ENCODE data around the gene SRSF2. TPM values are rescaled to one million over a fixed set of nuclear protein-coding genes. Genes with fewer than 3 reads are reported as not detected.
A peak's percentile ranks its signal among the peaks of the same experiment; 100 is the strongest.
"Not testable (repeated sequence)": the region's sequence is repeated elsewhere in the genome, so short reads cannot be mapped to it uniquely, and the experiment has no call there.

SRSF2 gene
- total and polyA plus RNA-seq, 2 experiments from 2014 or later: 123 to 165 TPM

- H3F3A ChIP-seq (ENCODE audit: insufficient read depth): peaks cover 64% of the 10 kb centered on the region
- no peak for TF ChIP-seq EZH2 (IDR thresholded peaks at IDR 0.05; ENCODE audit: insufficient read depth, poor library complexity, severe bottlenecking)
- no peak for TF ChIP-seq EZH2phosphoT487 (IDR thresholded peaks at IDR 0.05; ENCODE audit: insufficient read depth, low read depth)
- peaks cover 87% of the 10 kb centered on the region for H3K79me2 ChIP-seq (ENCODE audit: insufficient read depth)
- in situ Hi-C loops (cut with MboI): no loop called here
- H3K4me2 ChIP-seq (ENCODE audit: unreplicated experiment): peak overlapping the region; percentile 100
- H3K36me3 ChIP-seq (ENCODE audit: low read depth): peaks cover 39% of the 10 kb centered on the region
- H2AFZ ChIP-seq: no peak overlapping the region
- no peaks in the 10 kb centered on the region for H3K27me3 ChIP-seq (replicated peaks; ENCODE audit: insufficient read depth)
- H3K9me2 ChIP-seq (ENCODE audit: insufficient read depth): no peaks in the 10 kb centered on the region
- no peak for DNase-seq
- peak overlapping the region; percentile 81 for H3K27ac ChIP-seq
- H3K9ac ChIP-seq: peak overlapping the region; percentile 96
- peaks cover 17% of the 10 kb centered on the region; the same call in 1 of the 2 replicates for H4K20me1 ChIP-seq (ENCODE audit: insufficient read depth)
- H3K4me3 ChIP-seq: peak overlapping the region; percentile 98
- H3K4me1 ChIP-seq (ENCODE audit: insufficient read depth): peaks cover 33% of the 10 kb centered on the region
- no peaks in the 10 kb centered on the region for H3K9me3 ChIP-seq (ENCODE audit: low read depth)
- 18 to 22% methylated on average over 1 of the region's 1 CpG for WGBS, 2 experiments (ENCODE audit: low coverage in 1 of 2, low lambda C conversion rate in 2 of 2, missing lambda C conversion rate in 2 of 2)
These were observed 3.5 kb downstream of the SRSF2 start for GRCh38 chr17:76733618-76733957.

- H3K9me3 ChIP-seq (ENCODE audit: low read depth): no peaks in the 10 kb centered on the region
- peak overlapping the region; percentile 96 for H3K9ac ChIP-seq
- H3K27ac ChIP-seq: peak overlapping the region; percentile 81
- H3K79me2 ChIP-seq (ENCODE audit: insufficient read depth): peaks cover 88% of the 10 kb centered on the region
- no peak for TF ChIP-seq EZH2phosphoT487 (IDR thresholded peaks at IDR 0.05; ENCODE audit: insufficient read depth, low read depth)
- H3K9me2 ChIP-seq (ENCODE audit: insufficient read depth): no peaks in the 10 kb centered on the region
- peak overlapping the region; percentile 100 for H3K4me2 ChIP-seq (ENCODE audit: unreplicated experiment)
- 46 to 50% methylated on average over 3 of the region's 3 CpGs for WGBS, 2 experiments (ENCODE audit: low coverage in 1 of 2, low lambda C conversion rate in 2 of 2, missing lambda C conversion rate in 2 of 2)
- in situ Hi-C loops (cut with MboI): no loop called here
- H3K27me3 ChIP-seq (replicated peaks; ENCODE audit: insufficient read depth): no peaks in the 10 kb centered on the region
- H3K4me3 ChIP-seq: peak overlapping the region; percentile 98
- peak; percentile 60 for DNase-seq
- peaks cover 60% of the 10 kb centered on the region for H3F3A ChIP-seq (ENCODE audit: insufficient read depth)
- H4K20me1 ChIP-seq (ENCODE audit: insufficient read depth): peaks cover 17% of the 10 kb centered on the region; the same call in 1 of the 2 replicates
- peaks cover 39% of the 10 kb centered on the region for H3K36me3 ChIP-seq (ENCODE audit: low read depth)
- H3K4me1 ChIP-seq (ENCODE audit: insufficient read depth): peaks cover 33% of the 10 kb centered on the region
- no peak overlapping the region for H2AFZ ChIP-seq
These were observed 4.2 kb downstream of the SRSF2 start for GRCh38 chr17:76732734-76733617.

GRCh38 chr17:76731800-76732733 lies 5.1 kb downstream of the SRSF2 start:
- Histone ChIP-seq H4K20me1 (ENCODE audit: insufficient read depth) (peaks cover 17% of the 10 kb centered on the region; the same call in 1 of the 2 replicates), H3K36me3 (ENCODE audit: low read depth) (peaks cover 39% of the 10 kb centered on the region), H3K27ac (peak overlapping the region; percentile 81), H3K79me2 (ENCODE audit: insufficient read depth) (peaks cover 98% of the 10 kb centered on the region), H3K4me2 (ENCODE audit: unreplicated experiment) (peak overlapping the region; percentile 100), H3K4me1 (ENCODE audit: insufficient read depth) (peaks cover 33% of the 10 kb centered on the region), H3F3A (ENCODE audit: insufficient read depth) (peaks cover 68% of the 10 kb centered on the region), H3K9ac (peak overlapping the region; percentile 96; the same call in 1 of the 2 replicates)
- 73 to 74% methylated on average over 13 of the region's 13 CpGs for WGBS, 2 experiments (ENCODE audit: low coverage in 1 of 2, low lambda C conversion rate in 2 of 2, missing lambda C conversion rate in 2 of 2)
- H3K27me3 ChIP-seq (replicated peaks; ENCODE audit: insufficient read depth); H2AFZ ChIP-seq; H3K4me3 ChIP-seq; H3K9me2 ChIP-seq (ENCODE audit: insufficient read depth); in situ Hi-C loops (cut with MboI); DNase-seq; H3K9me3 ChIP-seq (ENCODE audit: low read depth): not testable (repeated sequence)

- Histone ChIP-seq H3K79me2 (ENCODE audit: insufficient read depth) (peaks cover 93% of the 10 kb centered on the region), H2AFZ (no peak overlapping the region), H3K4me3 (peak overlapping the region; percentile 91), H4K20me1 (ENCODE audit: insufficient read depth) (no peaks in the 10 kb centered on the region), H3K4me2 (ENCODE audit: unreplicated experiment) (peak overlapping the region; percentile 95), H3K27ac (peak overlapping the region; percentile 98), H3K27me3 (replicated peaks; ENCODE audit: insufficient read depth) (no peaks in the 10 kb centered on the region), H3F3A (ENCODE audit: insufficient read depth) (peaks cover 53% of the 10 kb centered on the region), H3K9ac (peak overlapping the region; percentile 99), H3K9me3 (ENCODE audit: low read depth) (no peaks in the 10 kb centered on the region), H3K4me1 (ENCODE audit: insufficient read depth) (peaks cover 25% of the 10 kb centered on the region), H3K9me2 (ENCODE audit: insufficient read depth) (no peaks in the 10 kb centered on the region), H3K36me3 (ENCODE audit: low read depth) (peaks cover 31% of the 10 kb centered on the region)
- DNase-seq: peak; percentile 65
- WGBS, 2 experiments (ENCODE audit: low coverage in 1 of 2, low lambda C conversion rate in 2 of 2, missing lambda C conversion rate in 2 of 2): 18 to 22% methylated on average over 18 of the region's 18 CpGs
- in situ Hi-C loops (cut with MboI): no loop called here
- TF ChIP-seq EZH2 (IDR thresholded peaks at IDR 0.05; ENCODE audit: insufficient read depth, poor library complexity, severe bottlenecking) (no peak), EZH2phosphoT487 (IDR thresholded peaks at IDR 0.05; ENCODE audit: insufficient read depth, low read depth) (no peak)
These were observed 9.2 kb downstream of the SRSF2 start for GRCh38 chr17:76727745-76728456.
